CD8-positive, alpha-beta memory T cell (primary cell): ENCODE results near the gene SCN2A. TPM values are rescaled to one million over a fixed set of nuclear protein-coding genes. Genes with fewer than 3 reads are reported as not detected.

Experiments
- CTCF ChIA-PET: fragments of 350-600 bp; sonication (Branson Sonifier 250); formaldehyde crosslinking; loops from one replicate; lab custom pipeline; 2021; ENCODE audit warnings: antibody characterized with exemption; lab: Charles Lee
- POLR2A ChIA-PET: fragments of 350-600 bp; sonication (Branson Sonifier 250); formaldehyde crosslinking; loops from one replicate; lab custom pipeline; 2021; ENCODE audit warnings: antibody characterized with exemption; lab: Charles Lee
- DNase-seq, 5 donors: peaks; one replicate each; pipeline versions ENCODE4 v3.0.0 to v3.0.0-alpha.2; 2020 to 2022; ENCODE audit warnings: mixed read lengths in 1 of 5
- H3K27ac ChIP-seq: one replicate; pipeline ENCODE4 v1.7.0; 2013; ENCODE audit warnings: low read depth, mild to moderate bottlenecking, low read length, moderate library complexity
- H3K27me3 ChIP-seq: 2 replicates; pipeline ENCODE4 v1.7.0; 2013; ENCODE audit warnings: low read length, mild to moderate bottlenecking; ENCODE audit not compliant: insufficient read depth, poor library complexity, severe bottlenecking
- H3K36me3 ChIP-seq: 2 replicates; pipeline ENCODE4 v1.7.0; 2013; ENCODE audit warnings: mild to moderate bottlenecking, low read length, moderate library complexity; ENCODE audit not compliant: insufficient read depth
- H3K4me1 ChIP-seq: 2 replicates; pipeline ENCODE4 v1.7.0; 2013; ENCODE audit warnings: mild to moderate bottlenecking, low read length, moderate library complexity; ENCODE audit not compliant: insufficient read depth
- H3K4me3 ChIP-seq: 2 replicates; pipeline ENCODE4 v1.7.0; 2013; ENCODE audit warnings: mild to moderate bottlenecking, low read length
- H3K9me3 ChIP-seq: 2 replicates; pipeline ENCODE4 v1.7.0; 2013; ENCODE audit warnings: mild to moderate bottlenecking, low read length
- H3K27ac Mint-ChIP-seq, 8 donors: one replicate each; pipeline ENCODE4 v1.8.0; 2020 to 2021; ENCODE audit warnings: mixed read lengths in 8 of 8, mild to moderate bottlenecking in 6 of 8, inconsistent platforms in 3 of 8, moderate library complexity in 3 of 8
- H3K27me3 Mint-ChIP-seq, 2 donors: one replicate each; pipeline ENCODE4 v1.8.0; 2020 to 2021; ENCODE audit warnings: mixed read lengths in 2 of 2, mild to moderate bottlenecking in 1 of 2, moderate library complexity in 1 of 2
- H3K36me3 Mint-ChIP-seq, 3 donors: one replicate each; pipeline ENCODE4 v1.8.0; 2020 to 2021; ENCODE audit warnings: mixed read lengths in 3 of 3, inconsistent platforms in 1 of 3, mild to moderate bottlenecking in 1 of 3
- H3K4me1 Mint-ChIP-seq, 3 donors: one replicate each; pipeline ENCODE4 v1.8.0; 2020 to 2021; ENCODE audit warnings: mixed read lengths in 3 of 3, inconsistent platforms in 1 of 3, mild to moderate bottlenecking in 1 of 3
- H3K4me3 Mint-ChIP-seq, 7 donors: one replicate each; pipeline ENCODE4 v1.8.0; 2020 to 2021; ENCODE audit warnings: mixed read lengths in 7 of 7, mild to moderate bottlenecking in 6 of 7, moderate library complexity in 4 of 7, inconsistent platforms in 2 of 7
- H3K9me3 Mint-ChIP-seq, 5 donors: one replicate each; pipeline ENCODE4 v1.8.0; 2020 to 2022; ENCODE audit warnings: mixed read lengths in 5 of 5, mild to moderate bottlenecking in 3 of 5, moderate library complexity in 2 of 5, inconsistent platforms in 1 of 5
- polyA plus RNA-seq: library from polyadenylated mRNA; unstranded; fragments of 300-500 nt; fragmentation: Illumina TruSeq; gene quantifications from one replicate; pipeline ENCODE4 v1.2.3, GENCODE V29; 2021
- total RNA-seq, 2 experiments: library from RNA; stranded (reverse); gene quantifications; one replicate each; pipeline ENCODE4 v1.2.3, GENCODE V29; 2021

The SCN2A gene
- total and polyA plus RNA-seq, 3 experiments from 2014 or later: not detected

GRCh38 chr2:165408186-165408585 lies 169.0 kb downstream of the SCN2A start:
- H3K27me3 Mint-ChIP-seq: peaks cover 3 to 8% of the 10 kb centered on the region in 2 donors
- ChIA-PET CTCF (no interaction called here), POLR2A (no interaction called here)

GRCh38 chr2:165410276-165410675 lies 171.1 kb downstream of the SCN2A start:
- Histone ChIP-seq H3K36me3 (no peaks in the 10 kb centered on the region), H3K4me1 (no peaks in the 10 kb centered on the region), H3K27ac (no peak overlapping the region), H3K27me3 (no peaks in the 10 kb centered on the region), H3K9me3 (no peaks in the 10 kb centered on the region), H3K4me3 (no peak overlapping the region)
- no peak overlapping the region for H3K27ac Mint-ChIP-seq
- CTCF ChIA-PET: no interaction called here
- H3K4me3 Mint-ChIP-seq: no peak overlapping the region
- H3K9me3 Mint-ChIP-seq: peaks cover 0 to 2% (median 0%) of the 10 kb centered on the region in 5 donors
- DNase-seq: no peak
- no peaks in the 10 kb centered on the region for H3K4me1 Mint-ChIP-seq
- H3K36me3 Mint-ChIP-seq: no peaks in the 10 kb centered on the region
- POLR2A ChIA-PET: no interaction called here
- peaks cover 0 to 3% of the 10 kb centered on the region in 2 donors for H3K27me3 Mint-ChIP-seq

More at GRCh38 chr2:165408186-165408585, 169.0 kb downstream of the SCN2A start:
- no peaks in the 10 kb centered on the region for H3K36me3 Mint-ChIP-seq
- no peaks in the 10 kb centered on the region for H3K9me3 Mint-ChIP-seq
- Histone ChIP-seq H3K27me3 (no peaks in the 10 kb centered on the region), H3K27ac (no peak overlapping the region), H3K4me1 (no peaks in the 10 kb centered on the region), H3K36me3 (no peaks in the 10 kb centered on the region), H3K4me3 (no peak overlapping the region), H3K9me3 (no peaks in the 10 kb centered on the region)
- no peaks in the 10 kb centered on the region for H3K4me1 Mint-ChIP-seq
- DNase-seq: no peak
- no peak overlapping the region for H3K27ac Mint-ChIP-seq
- no peak overlapping the region for H3K4me3 Mint-ChIP-seq

- Histone ChIP-seq H3K4me3 (no peak overlapping the region), H3K27ac (no peak overlapping the region), H3K9me3 (no peaks in the 10 kb centered on the region), H3K27me3 (no peaks in the 10 kb centered on the region), H3K36me3 (no peaks in the 10 kb centered on the region), H3K4me1 (no peaks in the 10 kb centered on the region)
- Mint-ChIP-seq H3K4me3 (no peak overlapping the region), H3K9me3 (peaks cover 2 to 20% (median 11%) of the 10 kb centered on the region in 5 donors), H3K27ac (no peak overlapping the region), H3K27me3 (peaks cover 0 to 9% of the 10 kb centered on the region in 2 donors), H3K4me1 (no peaks in the 10 kb centered on the region), H3K36me3 (no peaks in the 10 kb centered on the region)
- ChIA-PET CTCF (no interaction called here), POLR2A (no interaction called here)
- DNase-seq: no peak
These were observed 175.0 kb downstream of the SCN2A start for GRCh38 chr2:165414187-165414586.

GRCh38 chr2:165417009-165417408 lies 177.8 kb downstream of the SCN2A start:
- no peak for DNase-seq
- H3K27me3 ChIP-seq: no peaks in the 10 kb centered on the region
- Mint-ChIP-seq H3K36me3 (no peaks in the 10 kb centered on the region), H3K4me3 (no peak overlapping the region), H3K4me1 (no peaks in the 10 kb centered on the region), H3K27ac (no peak overlapping the region), H3K9me3 (peaks cover 2 to 20% (median 11%) of the 10 kb centered on the region in 5 donors), H3K27me3 (peaks cover 7 to 8% of the 10 kb centered on the region in 2 donors)
- no peaks in the 10 kb centered on the region for H3K9me3 ChIP-seq
- no peaks in the 10 kb centered on the region for H3K4me1 ChIP-seq
- no peaks in the 10 kb centered on the region for H3K36me3 ChIP-seq
- H3K27ac ChIP-seq: no peak overlapping the region
- POLR2A ChIA-PET: no interaction called here
- H3K4me3 ChIP-seq: no peak overlapping the region
- CTCF ChIA-PET: no interaction called here

- no peak overlapping the region for H3K4me3 Mint-ChIP-seq
- H3K27ac ChIP-seq: no peak overlapping the region
These were observed 181.0 kb downstream of the SCN2A start for GRCh38 chr2:165420231-165420630.

GRCh38 chr2:165423081-165423480 lies 183.9 kb downstream of the SCN2A start:
- Histone ChIP-seq H3K27ac (no peak overlapping the region), H3K27me3 (no peaks in the 10 kb centered on the region), H3K4me1 (no peaks in the 10 kb centered on the region), H3K9me3 (no peaks in the 10 kb centered on the region), H3K36me3 (no peaks in the 10 kb centered on the region), H3K4me3 (no peak overlapping the region)
- DNase-seq: no peak
- H3K4me1 Mint-ChIP-seq: no peaks in the 10 kb centered on the region
- H3K36me3 Mint-ChIP-seq: peaks cover 0 to 4% (median 0%) of the 10 kb centered on the region in 3 donors
- no peak overlapping the region for H3K4me3 Mint-ChIP-seq
- POLR2A ChIA-PET: no interaction called here
- H3K9me3 Mint-ChIP-seq: peaks cover 0 to 7% (median 4%) of the 10 kb centered on the region in 5 donors
- CTCF ChIA-PET: no interaction called here
- peaks cover 9 to 11% of the 10 kb centered on the region in 2 donors for H3K27me3 Mint-ChIP-seq
- no peak overlapping the region for H3K27ac Mint-ChIP-seq

More at GRCh38 chr2:165420231-165420630, 181.0 kb downstream of the SCN2A start:
- H3K9me3 Mint-ChIP-seq: peaks cover 7 to 20% (median 15%) of the 10 kb centered on the region in 5 donors
- H3K27ac Mint-ChIP-seq: no peak overlapping the region
- Histone ChIP-seq H3K36me3 (no peaks in the 10 kb centered on the region), H3K9me3 (no peaks in the 10 kb centered on the region), H3K4me3 (no peak overlapping the region), H3K4me1 (no peaks in the 10 kb centered on the region), H3K27me3 (no peaks in the 10 kb centered on the region)
- DNase-seq: no peak
- peaks cover 6 to 7% of the 10 kb centered on the region in 2 donors for H3K27me3 Mint-ChIP-seq
- POLR2A ChIA-PET: no interaction called here
- H3K4me1 Mint-ChIP-seq: no peaks in the 10 kb centered on the region
- CTCF ChIA-PET: no interaction called here
- peaks cover 0 to 4% (median 0%) of the 10 kb centered on the region in 3 donors for H3K36me3 Mint-ChIP-seq

GRCh38 chr2:165425556-165425955 lies 186.3 kb downstream of the SCN2A start:
- no peaks in the 10 kb centered on the region for H3K9me3 ChIP-seq
- Mint-ChIP-seq H3K27ac (no peak overlapping the region), H3K4me3 (no peak overlapping the region), H3K4me1 (no peaks in the 10 kb centered on the region), H3K36me3 (peaks cover 0 to 4% (median 0%) of the 10 kb centered on the region in 3 donors), H3K9me3 (peaks cover 0 to 7% (median 4%) of the 10 kb centered on the region in 5 donors), H3K27me3 (peaks cover 3 to 8% of the 10 kb centered on the region in 2 donors)
- POLR2A ChIA-PET: no interaction called here
- no peaks in the 10 kb centered on the region for H3K4me1 ChIP-seq
- H3K27ac ChIP-seq: no peak overlapping the region
- CTCF ChIA-PET: no interaction called here
- no peaks in the 10 kb centered on the region for H3K27me3 ChIP-seq
- no peak overlapping the region for H3K4me3 ChIP-seq
- no peak for DNase-seq
- no peaks in the 10 kb centered on the region for H3K36me3 ChIP-seq

- Mint-ChIP-seq H3K27ac (no peak overlapping the region), H3K4me1 (no peaks in the 10 kb centered on the region), H3K9me3 (peaks cover 0 to 7% (median 4%) of the 10 kb centered on the region in 5 donors), H3K36me3 (peaks cover 0 to 4% (median 0%) of the 10 kb centered on the region in 3 donors), H3K4me3 (no peak overlapping the region), H3K27me3 (peaks cover 3 to 5% of the 10 kb centered on the region in 2 donors)
- H3K4me1 ChIP-seq: no peaks in the 10 kb centered on the region
- POLR2A ChIA-PET: no interaction called here
- H3K9me3 ChIP-seq: no peaks in the 10 kb centered on the region
- no peaks in the 10 kb centered on the region for H3K36me3 ChIP-seq
- no peak for DNase-seq
- H3K27ac ChIP-seq: no peak overlapping the region
- H3K4me3 ChIP-seq: no peak overlapping the region
- CTCF ChIA-PET: no interaction called here
- H3K27me3 ChIP-seq: no peaks in the 10 kb centered on the region
These were observed 188.5 kb downstream of the SCN2A start for GRCh38 chr2:165427686-165428085.
